RWPE2 (cell line): ENCODE data around the gene CCND3.

Experiments used
- ATAC-seq: fragments of 200-7000 bp; cut with Tn5 transposase; 3 replicates; pipeline ENCODE4 v1.9.1; 2021; ENCODE audit warnings: low read depth
- DNase-seq: peaks from one replicate; pipeline ENCODE4 v3.0.0-alpha.2; 2020; ENCODE audit warnings: low spot score
- H3K27ac ChIP-seq: fragments of 450-650 bp; 2 replicates; pipeline ENCODE4 v1.5.1; 2017; ENCODE audit warnings: mild to moderate bottlenecking; ENCODE audit not compliant: poor library complexity, severe bottlenecking
- H3K27me3 ChIP-seq: fragments of 250-450 bp; sonication (Bioruptor Pico); 2 replicates; pipeline ENCODE4 v1.5.1; 2021; ENCODE audit warnings: mild to moderate bottlenecking, moderate library complexity; ENCODE audit not compliant: insufficient read depth, poor library complexity, severe bottlenecking
- H3K36me3 ChIP-seq: fragments of 250-450 bp; sonication (Bioruptor Pico); 2 replicates; pipeline ENCODE4 v1.5.1; 2020; ENCODE audit warnings: low read depth, mild to moderate bottlenecking, moderate library complexity
- H3K4me1 ChIP-seq: fragments of 250-450 bp; sonication (Bioruptor Pico); 2 replicates; pipeline ENCODE4 v1.5.1; 2021; ENCODE audit warnings: mild to moderate bottlenecking, moderate library complexity; ENCODE audit not compliant: insufficient read depth, poor library complexity, severe bottlenecking
- H3K4me3 ChIP-seq: fragments of 250-450 bp; sonication (Bioruptor Pico); 2 replicates; pipeline ENCODE4 v1.5.1; 2021; ENCODE audit warnings: mild to moderate bottlenecking, moderate library complexity; ENCODE audit not compliant: severe bottlenecking
- H3K9me3 ChIP-seq: fragments of 250-450 bp; sonication (Bioruptor Pico); 2 replicates; pipeline ENCODE4 v1.5.1; 2021; ENCODE audit warnings: mild to moderate bottlenecking, moderate library complexity; ENCODE audit not compliant: severe bottlenecking
- TF ChIP-seq, protein P1 (sequence below): fragments of 450-650 bp; IDR thresholded peaks from one replicate; pipeline ENCODE4 v1.5.1; 2017; ENCODE audit warnings: mild to moderate bottlenecking, moderate library complexity; ENCODE audit not compliant: poor library complexity, severe bottlenecking

The CCND3 gene

DNA sequence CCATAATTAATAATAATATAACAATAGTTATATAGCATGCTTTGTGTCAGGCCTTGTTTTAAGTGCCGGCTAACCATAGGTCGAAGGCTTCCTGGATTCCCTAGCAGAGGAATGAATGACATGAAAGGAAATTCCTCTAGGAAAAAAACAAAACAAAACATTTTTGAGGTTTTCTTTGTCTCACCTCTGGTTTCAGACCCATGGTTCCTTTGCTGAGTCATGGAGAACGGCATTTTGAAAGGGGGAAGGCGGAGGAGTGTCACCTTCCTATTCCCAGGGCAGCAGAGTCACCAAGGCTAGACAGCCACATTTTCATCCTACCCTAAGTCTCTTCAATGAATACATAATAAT, 25.3 kb upstream of the CCND3 start:
- Histone ChIP-seq H3K36me3 (no peaks in the 10 kb centered on the region), H3K27ac (peak overlapping the region; percentile 79), H3K4me1 (peaks cover 31% of the 10 kb centered on the region), H3K9me3 (no peaks in the 10 kb centered on the region), H3K4me3 (no peak overlapping the region), H3K27me3 (no peaks in the 10 kb centered on the region)
- ATAC-seq = peak; percentile 82
- no peak for DNase-seq
- TF ChIP-seq, protein P1, sequence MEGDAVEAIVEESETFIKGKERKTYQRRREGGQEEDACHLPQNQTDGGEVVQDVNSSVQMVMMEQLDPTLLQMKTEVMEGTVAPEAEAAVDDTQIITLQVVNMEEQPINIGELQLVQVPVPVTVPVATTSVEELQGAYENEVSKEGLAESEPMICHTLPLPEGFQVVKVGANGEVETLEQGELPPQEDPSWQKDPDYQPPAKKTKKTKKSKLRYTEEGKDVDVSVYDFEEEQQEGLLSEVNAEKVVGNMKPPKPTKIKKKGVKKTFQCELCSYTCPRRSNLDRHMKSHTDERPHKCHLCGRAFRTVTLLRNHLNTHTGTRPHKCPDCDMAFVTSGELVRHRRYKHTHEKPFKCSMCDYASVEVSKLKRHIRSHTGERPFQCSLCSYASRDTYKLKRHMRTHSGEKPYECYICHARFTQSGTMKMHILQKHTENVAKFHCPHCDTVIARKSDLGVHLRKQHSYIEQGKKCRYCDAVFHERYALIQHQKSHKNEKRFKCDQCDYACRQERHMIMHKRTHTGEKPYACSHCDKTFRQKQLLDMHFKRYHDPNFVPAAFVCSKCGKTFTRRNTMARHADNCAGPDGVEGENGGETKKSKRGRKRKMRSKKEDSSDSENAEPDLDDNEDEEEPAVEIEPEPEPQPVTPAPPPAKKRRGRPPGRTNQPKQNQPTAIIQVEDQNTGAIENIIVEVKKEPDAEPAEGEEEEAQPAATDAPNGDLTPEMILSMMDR = no peak

DNA sequence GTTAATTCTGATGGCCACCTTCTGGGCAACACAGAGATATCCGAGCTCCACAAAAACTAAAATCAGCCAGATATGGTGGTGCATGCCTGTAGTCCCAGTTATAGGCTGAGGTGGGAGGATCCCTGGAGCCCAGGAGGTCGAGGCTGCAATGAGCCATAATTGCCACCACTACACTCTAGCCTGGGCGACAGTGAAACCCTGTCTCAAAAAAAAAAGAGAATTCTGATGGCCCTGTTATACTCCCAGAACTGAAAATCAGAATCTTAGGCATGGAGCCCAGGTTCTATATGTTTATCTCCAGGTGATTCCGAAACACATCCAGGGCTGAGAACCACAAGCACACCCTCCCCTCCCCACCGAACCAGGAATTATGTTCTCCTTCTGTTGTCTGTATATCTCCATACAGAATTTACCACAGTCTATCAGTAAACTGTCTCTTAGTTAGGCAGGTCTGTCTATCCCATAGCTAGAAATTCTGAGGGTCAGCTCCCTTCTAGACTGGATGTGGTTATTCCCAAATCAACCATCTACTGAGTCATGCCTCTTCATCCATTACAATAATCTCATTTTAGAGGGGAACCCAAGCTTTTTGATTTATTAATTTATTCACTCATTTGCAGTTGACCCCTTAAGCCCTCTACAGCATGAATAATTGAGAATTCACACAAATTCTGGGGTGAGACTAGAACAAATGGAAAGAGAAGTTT, 24.8 kb upstream of the CCND3 start:
- H3K4me1 ChIP-seq = peaks cover 31% of the 10 kb centered on the region
- H3K4me3 ChIP-seq = no peak overlapping the region
- ATAC-seq (no peak), DNase-seq (no peak)
- peak overlapping the region; percentile 79 for H3K27ac ChIP-seq
- TF ChIP-seq, protein P1 = no peak
- no peaks in the 10 kb centered on the region for H3K9me3 ChIP-seq
- H3K27me3 ChIP-seq = no peaks in the 10 kb centered on the region
- H3K36me3 ChIP-seq = no peaks in the 10 kb centered on the region

DNA sequence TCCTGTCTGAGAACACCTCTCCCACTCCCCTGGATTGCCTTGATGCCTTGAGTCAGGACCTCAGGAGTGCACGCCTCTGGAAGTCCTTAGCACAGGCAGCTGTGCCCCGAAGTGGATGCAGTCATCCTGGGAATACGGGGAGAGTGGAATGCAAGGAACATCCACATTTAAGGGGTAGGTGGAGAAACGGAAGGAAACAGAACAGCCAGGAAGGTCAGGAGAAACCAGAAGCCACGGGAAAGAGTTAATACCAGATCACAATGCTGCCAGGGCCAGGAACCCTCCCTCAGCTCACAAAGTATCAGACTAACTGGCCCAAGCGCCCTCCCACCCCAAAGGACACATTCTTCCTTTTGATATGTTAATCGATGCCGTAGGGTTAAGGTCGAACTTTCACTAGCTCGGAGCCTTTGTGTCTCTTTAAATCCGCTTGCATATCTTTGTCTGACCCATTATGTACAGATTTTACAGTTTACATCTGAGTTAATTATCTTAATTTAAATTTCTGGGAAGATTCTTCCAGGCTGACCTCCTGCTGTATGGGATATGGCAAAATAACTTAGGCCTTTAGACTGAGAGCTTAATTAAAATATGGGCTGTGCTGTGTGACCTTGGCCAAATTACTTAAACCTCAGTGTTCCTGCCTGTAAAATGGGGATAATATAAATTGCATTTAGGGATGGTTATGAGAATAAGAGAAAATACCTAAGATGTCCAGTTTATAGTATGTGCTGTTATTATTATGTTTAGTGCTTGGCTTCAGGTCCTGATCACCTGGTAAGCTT, 24.0 kb upstream of the CCND3 start:
- no peak for ATAC-seq
- peak overlapping the region; percentile 79 for H3K27ac ChIP-seq

GRCh38 chr6:41964201-41964887, 22.7 kb upstream of the CCND3 start:
- Histone ChIP-seq H3K36me3 (no peaks in the 10 kb centered on the region), H3K4me1 (peaks cover 21% of the 10 kb centered on the region), H3K9me3 (no peaks in the 10 kb centered on the region), H3K4me3 (no peak overlapping the region), H3K27me3 (no peaks in the 10 kb centered on the region), H3K27ac (no peak overlapping the region)
- TF ChIP-seq, protein P1 = no peak
- no peak for ATAC-seq
- no peak for DNase-seq

More for the DNA sequence above, 24.0 kb upstream of the CCND3 start:
- Histone ChIP-seq H3K4me3 (no peak overlapping the region), H3K27me3 (no peaks in the 10 kb centered on the region), H3K4me1 (peaks cover 27% of the 10 kb centered on the region), H3K9me3 (no peaks in the 10 kb centered on the region), H3K36me3 (no peaks in the 10 kb centered on the region)
- DNase-seq = no peak
- TF ChIP-seq, protein P1 = no peak
